ENCODE results near the gene PIAS3.
"Not testable (repeated sequence)": the region's sequence is repeated elsewhere in the genome, so short reads cannot be mapped to it uniquely, and the experiment has no call there.

Gene PIAS3

GRCh38 chr1:145871994-145872924 lies 13.4 kb upstream of the PIAS3 start:
- DNase-seq: no peak

GRCh38 chr1:145868232-145868631 lies 9.4 kb upstream of the PIAS3 start:
- DNase-seq: no peak

GRCh38 chr1:145863282-145864018 lies 4.6 kb upstream of the PIAS3 start:
- DNase-seq: no peak

- DNase-seq: peak; percentile 53
These were observed 676 bp upstream of the PIAS3 start for GRCh38 chr1:145859491-145860023.

- peak; percentile 13 for DNase-seq
These were observed 512 bp downstream of the PIAS3 start for GRCh38 chr1:145858238-145858900.

GRCh38 chr1:145857170-145857569 lies 1.7 kb downstream of the PIAS3 start:
- no peak for DNase-seq

GRCh38 chr1:145855426-145855948 lies 3.4 kb downstream of the PIAS3 start:
- DNase-seq: no peak

GRCh38 chr1:145849356-145850160 lies 9.3 kb downstream of the PIAS3 start:
- no peak for DNase-seq

GRCh38 chr1:145847827-145848226 lies 11.1 kb downstream of the PIAS3 start:
- DNase-seq: no peak

- no peak for DNase-seq
These were observed 12.7 kb downstream of the PIAS3 start for GRCh38 chr1:145846201-145846612.

GRCh38 chr1:145845514-145846161 lies 13.2 kb downstream of the PIAS3 start, which contains the start of gene NUDT17:
TSS of gene NUDT17 (plus strand) at chr1:145845630. CDS start at chr1:145845641, 11 bp downstream.
- DNase-seq: peak; percentile 64

GRCh38 chr1:145845144-145845513 lies 13.8 kb downstream of the PIAS3 start:
- DNase-seq: no peak

- no peak for DNase-seq
These were observed 15.8 kb downstream of the PIAS3 start for GRCh38 chr1:145843031-145843430.

- no peak for DNase-seq
These were observed 21.2 kb downstream of the PIAS3 start for GRCh38 chr1:145837656-145838055.

- not testable (repeated sequence) for DNase-seq
These were observed 28.1 kb downstream of the PIAS3 start for GRCh38 chr1:145830810-145831209.

- DNase-seq: no peak
These were observed 30.4 kb downstream of the PIAS3 start for GRCh38 chr1:145828367-145829026.

GRCh38 chr1:145827966-145828365 lies 30.9 kb downstream of the PIAS3 start:
- no peak for DNase-seq

- DNase-seq: no peak
These were observed 32.9 kb downstream of the PIAS3 start for GRCh38 chr1:145826030-145826429.

- DNase-seq: no peak
These were observed 34.4 kb downstream of the PIAS3 start for GRCh38 chr1:145824499-145824842.

- DNase-seq: peak; percentile 83
These were observed 35.0 kb downstream of the PIAS3 start, which contains the start of the genes POLR3C and RNF115 for GRCh38 chr1:145823565-145824498. TSS of gene POLR3C (plus strand) at chr1:145824200. CDS start at chr1:145825777, 1,577 bp downstream. TSS of gene RNF115 (minus strand) at chr1:145824095. CDS start at chr1:145823873, 222 bp downstream.

Data from activated CD4-positive, alpha-beta T cell treated with anti-CD3 and anti-CD28 coated beads for 1 hour (primary cell).